K562 (cell line): Measurements from ENCODE around the gene DBNL. TPM values are rescaled to one million over a fixed set of nuclear protein-coding genes. Genes with fewer than 3 reads are reported as not detected.
A peak's percentile ranks its signal among the peaks of the same experiment; 100 is the strongest.

ENCODE experiments used
- CREB1 ChIP-seq, 2 experiments: sonication (generic) in 1 of 2; formaldehyde crosslinking in 1 of 2; IDR thresholded peaks; 2 replicates each; pipeline versions ENCODE4 v1.6.1 to v1.8.0; 2012 to 2022; ENCODE audit warnings: inconsistent platforms in 1 of 2, mild to moderate bottlenecking in 1 of 2, missing genetic modification reagents in 1 of 2, moderate library complexity in 1 of 2
- MEF2D ChIP-seq: conservative IDR thresholded peaks from 2 replicates; pipeline ENCODE4 v1.6.1; 2016; ENCODE audit warnings: low read depth, missing genetic modification characterization, missing compliant biosample characterization
- NCOA6 ChIP-seq: fragments of 450-650 bp; IDR thresholded peaks from 2 replicates; pipeline ENCODE4 v1.6.1; 2017; ENCODE audit warnings: mild to moderate bottlenecking
- NR4A1 ChIP-seq, 2 experiments: fragments of 250-450 bp in 1 of 2; fragments of 450-650 bp in 1 of 2; sonication (Bioruptor Pico) in 1 of 2; IDR thresholded peaks; 2 replicates each; pipeline versions ENCODE4 v1.4.0 to v1.6.1; 2016 to 2020; ENCODE audit warnings: mild to moderate bottlenecking in 2 of 2, missing compliant biosample characterization in 1 of 2, missing genetic modification characterization in 1 of 2, moderate library complexity in 1 of 2
- ZNF282 ChIP-seq: sonication (generic); formaldehyde crosslinking; IDR thresholded peaks from 2 replicates; pipeline ENCODE4 v1.8.1; 2023; ENCODE audit warnings: missing genetic modification reagents
- ZNF583 ChIP-seq: fragments of 250-450 bp; sonication (Bioruptor Pico); IDR thresholded peaks from 2 replicates; pipeline ENCODE4 v1.4.0; 2020
- ZNF696 ChIP-seq: fragments of 250-450 bp; sonication (Bioruptor Pico); conservative IDR thresholded peaks from 2 replicates; pipeline ENCODE4 v1.4.0; 2020; ENCODE audit warnings: mild to moderate bottlenecking, moderate library complexity
- polyA plus RNA-seq, 8 experiments: library from polyadenylated mRNA; depleted of rRNA in 4 of 8; stranded (reverse) in 5 of 8; unstranded in 3 of 8; fragments of >200 nt; fragmentation: Nextera tagmentation in 2 of 8; fragmentation: Illumina TruSeq in 1 of 8; extraction: Ambion mirVana in 2 of 8; extraction: Trizol in 1 of 8; gene quantifications; 2 replicates each; pipeline versions ENCODE4 v1.2.1 to v1.2.3, GENCODE V29; 2011 to 2014; ENCODE audit warnings: inconsistent platforms in 1 of 8, missing spikeins in 1 of 8
- total RNA-seq, 7 experiments: library from RNA; depleted of rRNA in 6 of 7; stranded (reverse); fragments of >200 nt in 6 of 7; fragmentation: Illumina TruSeq in 2 of 7; extraction: Trizol in 2 of 7; gene quantifications; 2 replicates each; pipeline versions ENCODE4 v1.2.1 to v1.2.3, GENCODE V29; 2011 to 2021; ENCODE audit warnings: low replicate concordance in 1 of 7
- TF ChIP-seq, protein P1 (sequence below): fragments of 450-650 bp; IDR thresholded peaks from 2 replicates; pipeline ENCODE4 v1.6.1; 2016; ENCODE audit warnings: missing biosample characterization, missing genetic modification characterization
- TF ChIP-seq, protein P2 (sequence below): sonication (generic); formaldehyde crosslinking; IDR thresholded peaks from 2 replicates; pipeline ENCODE4 v1.8.0; 2022; ENCODE audit warnings: mild to moderate bottlenecking, low read depth, missing genetic modification reagents
- TF ChIP-seq, protein P3 (sequence below): sonication (generic); formaldehyde crosslinking; IDR thresholded peaks from 2 replicates; pipeline ENCODE4 v1.8.0; 2022; ENCODE audit warnings: missing genetic modification reagents, mild to moderate bottlenecking, borderline replicate concordance
- TF ChIP-seq, protein P4 (sequence below): fragments of 450-650 bp; IDR thresholded peaks from 2 replicates; pipeline ENCODE4 v1.6.1; 2014; ENCODE audit warnings: low read depth, mild to moderate bottlenecking, moderate library complexity, borderline replicate concordance
- TF ChIP-seq, protein P5 (sequence below): fragments of 250-450 bp; sonication (Bioruptor Pico); IDR thresholded peaks from 2 replicates; pipeline ENCODE4 v1.5.0; 2021; ENCODE audit warnings: mild to moderate bottlenecking, borderline replicate concordance
- TF ChIP-seq, protein P6 (sequence below): fragments of 250-450 bp; sonication (Bioruptor Pico); IDR thresholded peaks from 2 replicates; pipeline ENCODE4 v1.8.0; 2022; ENCODE audit warnings: inconsistent platforms, mild to moderate bottlenecking, moderate library complexity, borderline replicate concordance
- TF ChIP-seq, protein P7 (sequence below): sonication (generic); formaldehyde crosslinking; IDR thresholded peaks from 2 replicates; pipeline ENCODE4 v1.8.0; 2022; ENCODE audit warnings: mild to moderate bottlenecking, missing genetic modification reagents, borderline replicate concordance

Gene DBNL
- total and polyA plus RNA-seq, 9 of the 15 experiments (the other 6 are each of a cell fraction or from before 2014, with no cell fraction given) = 1.9 to 65.1 (median 38.9) TPM

- TF ChIP-seq MEF2D (tag) (no peak), NR4A1 (CRISPR knock-in tag; IDR thresholded peaks at IDR 0.05) (no peak), NR4A1 (tag; IDR thresholded peaks at IDR 0.05) (no peak), ZNF696 (CRISPR knock-in tag) (no peak), ZNF583 (CRISPR knock-in tag) (no peak), ZNF282 (CRISPR knock-in tag) (no peak), CREB1 (IDR thresholded peaks at IDR 0.05) (peak; percentile 42; the same call in 1 of the 2 replicates), CREB1 (CRISPR knock-in tag; IDR thresholded peaks at IDR 0.05) (peak; percentile 64; the same call in 1 of the 2 replicates), NCOA6 (no peak)
- TF ChIP-seq, protein P1, sequence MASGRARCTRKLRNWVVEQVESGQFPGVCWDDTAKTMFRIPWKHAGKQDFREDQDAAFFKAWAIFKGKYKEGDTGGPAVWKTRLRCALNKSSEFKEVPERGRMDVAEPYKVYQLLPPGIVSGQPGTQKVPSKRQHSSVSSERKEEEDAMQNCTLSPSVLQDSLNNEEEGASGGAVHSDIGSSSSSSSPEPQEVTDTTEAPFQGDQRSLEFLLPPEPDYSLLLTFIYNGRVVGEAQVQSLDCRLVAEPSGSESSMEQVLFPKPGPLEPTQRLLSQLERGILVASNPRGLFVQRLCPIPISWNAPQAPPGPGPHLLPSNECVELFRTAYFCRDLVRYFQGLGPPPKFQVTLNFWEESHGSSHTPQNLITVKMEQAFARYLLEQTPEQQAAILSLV = no peak
- TF ChIP-seq, protein P2, sequence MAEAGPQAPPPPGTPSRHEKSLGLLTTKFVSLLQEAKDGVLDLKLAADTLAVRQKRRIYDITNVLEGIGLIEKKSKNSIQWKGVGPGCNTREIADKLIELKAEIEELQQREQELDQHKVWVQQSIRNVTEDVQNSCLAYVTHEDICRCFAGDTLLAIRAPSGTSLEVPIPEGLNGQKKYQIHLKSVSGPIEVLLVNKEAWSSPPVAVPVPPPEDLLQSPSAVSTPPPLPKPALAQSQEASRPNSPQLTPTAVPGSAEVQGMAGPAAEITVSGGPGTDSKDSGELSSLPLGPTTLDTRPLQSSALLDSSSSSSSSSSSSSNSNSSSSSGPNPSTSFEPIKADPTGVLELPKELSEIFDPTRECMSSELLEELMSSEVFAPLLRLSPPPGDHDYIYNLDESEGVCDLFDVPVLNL = no peak
- TF ChIP-seq, protein P3, sequence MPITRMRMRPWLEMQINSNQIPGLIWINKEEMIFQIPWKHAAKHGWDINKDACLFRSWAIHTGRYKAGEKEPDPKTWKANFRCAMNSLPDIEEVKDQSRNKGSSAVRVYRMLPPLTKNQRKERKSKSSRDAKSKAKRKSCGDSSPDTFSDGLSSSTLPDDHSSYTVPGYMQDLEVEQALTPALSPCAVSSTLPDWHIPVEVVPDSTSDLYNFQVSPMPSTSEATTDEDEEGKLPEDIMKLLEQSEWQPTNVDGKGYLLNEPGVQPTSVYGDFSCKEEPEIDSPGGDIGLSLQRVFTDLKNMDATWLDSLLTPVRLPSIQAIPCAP (CRISPR knock-in tag) = no peak
- TF ChIP-seq, protein P4, sequence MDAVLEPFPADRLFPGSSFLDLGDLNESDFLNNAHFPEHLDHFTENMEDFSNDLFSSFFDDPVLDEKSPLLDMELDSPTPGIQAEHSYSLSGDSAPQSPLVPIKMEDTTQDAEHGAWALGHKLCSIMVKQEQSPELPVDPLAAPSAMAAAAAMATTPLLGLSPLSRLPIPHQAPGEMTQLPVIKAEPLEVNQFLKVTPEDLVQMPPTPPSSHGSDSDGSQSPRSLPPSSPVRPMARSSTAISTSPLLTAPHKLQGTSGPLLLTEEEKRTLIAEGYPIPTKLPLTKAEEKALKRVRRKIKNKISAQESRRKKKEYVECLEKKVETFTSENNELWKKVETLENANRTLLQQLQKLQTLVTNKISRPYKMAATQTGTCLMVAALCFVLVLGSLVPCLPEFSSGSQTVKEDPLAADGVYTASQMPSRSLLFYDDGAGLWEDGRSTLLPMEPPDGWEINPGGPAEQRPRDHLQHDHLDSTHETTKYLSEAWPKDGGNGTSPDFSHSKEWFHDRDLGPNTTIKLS = no peak
- TF ChIP-seq, protein P5, sequence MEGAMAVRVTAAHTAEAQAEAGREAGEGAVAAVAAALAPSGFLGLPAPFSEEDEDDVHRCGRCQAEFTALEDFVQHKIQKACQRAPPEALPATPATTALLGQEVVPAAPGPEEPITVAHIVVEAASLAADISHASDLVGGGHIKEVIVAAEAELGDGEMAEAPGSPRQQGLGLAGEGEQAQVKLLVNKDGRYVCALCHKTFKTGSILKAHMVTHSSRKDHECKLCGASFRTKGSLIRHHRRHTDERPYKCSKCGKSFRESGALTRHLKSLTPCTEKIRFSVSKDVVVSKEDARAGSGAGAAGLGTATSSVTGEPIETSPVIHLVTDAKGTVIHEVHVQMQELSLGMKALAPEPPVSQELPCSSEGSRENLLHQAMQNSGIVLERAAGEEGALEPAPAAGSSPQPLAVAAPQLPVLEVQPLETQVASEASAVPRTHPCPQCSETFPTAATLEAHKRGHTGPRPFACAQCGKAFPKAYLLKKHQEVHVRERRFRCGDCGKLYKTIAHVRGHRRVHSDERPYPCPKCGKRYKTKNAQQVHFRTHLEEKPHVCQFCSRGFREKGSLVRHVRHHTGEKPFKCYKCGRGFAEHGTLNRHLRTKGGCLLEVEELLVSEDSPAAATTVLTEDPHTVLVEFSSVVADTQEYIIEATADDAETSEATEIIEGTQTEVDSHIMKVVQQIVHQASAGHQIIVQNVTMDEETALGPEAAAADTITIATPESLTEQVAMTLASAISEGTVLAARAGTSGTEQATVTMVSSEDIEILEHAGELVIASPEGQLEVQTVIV (CRISPR knock-in tag) = no peak
- TF ChIP-seq, protein P6, sequence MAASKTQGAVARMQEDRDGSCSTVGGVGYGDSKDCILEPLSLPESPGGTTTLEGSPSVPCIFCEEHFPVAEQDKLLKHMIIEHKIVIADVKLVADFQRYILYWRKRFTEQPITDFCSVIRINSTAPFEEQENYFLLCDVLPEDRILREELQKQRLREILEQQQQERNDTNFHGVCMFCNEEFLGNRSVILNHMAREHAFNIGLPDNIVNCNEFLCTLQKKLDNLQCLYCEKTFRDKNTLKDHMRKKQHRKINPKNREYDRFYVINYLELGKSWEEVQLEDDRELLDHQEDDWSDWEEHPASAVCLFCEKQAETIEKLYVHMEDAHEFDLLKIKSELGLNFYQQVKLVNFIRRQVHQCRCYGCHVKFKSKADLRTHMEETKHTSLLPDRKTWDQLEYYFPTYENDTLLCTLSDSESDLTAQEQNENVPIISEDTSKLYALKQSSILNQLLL (CRISPR knock-in tag) = no peak
- TF ChIP-seq, protein P7, sequence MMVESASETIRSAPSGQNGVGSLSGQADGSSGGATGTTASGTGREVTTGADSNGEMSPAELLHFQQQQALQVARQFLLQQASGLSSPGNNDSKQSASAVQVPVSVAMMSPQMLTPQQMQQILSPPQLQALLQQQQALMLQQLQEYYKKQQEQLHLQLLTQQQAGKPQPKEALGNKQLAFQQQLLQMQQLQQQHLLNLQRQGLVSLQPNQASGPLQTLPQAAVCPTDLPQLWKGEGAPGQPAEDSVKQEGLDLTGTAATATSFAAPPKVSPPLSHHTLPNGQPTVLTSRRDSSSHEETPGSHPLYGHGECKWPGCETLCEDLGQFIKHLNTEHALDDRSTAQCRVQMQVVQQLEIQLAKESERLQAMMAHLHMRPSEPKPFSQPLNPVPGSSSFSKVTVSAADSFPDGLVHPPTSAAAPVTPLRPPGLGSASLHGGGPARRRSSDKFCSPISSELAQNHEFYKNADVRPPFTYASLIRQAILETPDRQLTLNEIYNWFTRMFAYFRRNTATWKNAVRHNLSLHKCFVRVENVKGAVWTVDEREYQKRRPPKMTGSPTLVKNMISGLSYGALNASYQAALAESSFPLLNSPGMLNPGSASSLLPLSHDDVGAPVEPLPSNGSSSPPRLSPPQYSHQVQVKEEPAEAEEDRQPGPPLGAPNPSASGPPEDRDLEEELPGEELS = no peak
Measured at GRCh38 chr7:44044315-44045225, at the start of gene DBNL (continued).
